A172 (cell line): ENCODE results near the gene DUSP1. TPM values are rescaled to one million over a fixed set of nuclear protein-coding genes. Genes with fewer than 3 reads are reported as not detected.
A peak's percentile ranks its signal among the peaks of the same experiment; 100 is the strongest.

ENCODE experiments used
- DNase-seq: peaks from one replicate; pipeline ENCODE4 v3.0.0-alpha.2; 2015; ENCODE audit warnings: low spot score
- total RNA-seq: library from RNA; depleted of rRNA; stranded (reverse); fragments of >200 nt; shearing (Covaris generic); gene quantifications from 2 replicates; pipeline ENCODE4 v1.2.3, GENCODE V29; 2014

Gene DUSP1
- total RNA-seq, 1 experiment from 2014 or later: 58.2 TPM

GRCh38 chr5:172745406-172745805 lies 25.6 kb downstream of the DUSP1 start:
- no peak for DNase-seq

- DNase-seq: no peak
Measured at GRCh38 chr5:172744123-172745104, 26.6 kb downstream of the DUSP1 start.

- no peak for DNase-seq
Measured at GRCh38 chr5:172743112-172743959, 27.7 kb downstream of the DUSP1 start.

GRCh38 chr5:172741206-172741582 lies 29.8 kb downstream of the DUSP1 start:
- DNase-seq: no peak

- DNase-seq: peak; percentile 88
Measured at GRCh38 chr5:172740428-172741205, 30.4 kb downstream of the DUSP1 start.

GRCh38 chr5:172739375-172739774 lies 31.6 kb downstream of the DUSP1 start:
- DNase-seq: no peak

- no peak for DNase-seq
Measured at GRCh38 chr5:172736508-172737135, 34.4 kb downstream of the DUSP1 start.

- DNase-seq: no peak
Measured at GRCh38 chr5:172735141-172735831, 35.7 kb downstream of the DUSP1 start.

- no peak for DNase-seq
Measured at GRCh38 chr5:172733974-172734346, 37.0 kb downstream of the DUSP1 start.

GRCh38 chr5:172733131-172733973 lies 37.6 kb downstream of the DUSP1 start:
- peak; percentile 96 for DNase-seq

- DNase-seq: no peak
Measured at GRCh38 chr5:172732201-172732865, 38.7 kb downstream of the DUSP1 start.

- no peak for DNase-seq
Measured at GRCh38 chr5:172731680-172732074, 39.3 kb downstream of the DUSP1 start.

- DNase-seq: peak; percentile 80
Measured at GRCh38 chr5:172730981-172731679, 39.9 kb downstream of the DUSP1 start.

- no peak for DNase-seq
Measured at GRCh38 chr5:172730222-172730621, 40.8 kb downstream of the DUSP1 start.

GRCh38 chr5:172729588-172729987 lies 41.4 kb downstream of the DUSP1 start:
- DNase-seq: no peak

GRCh38 chr5:172728481-172729241 lies 42.3 kb downstream of the DUSP1 start:
- no peak for DNase-seq

GRCh38 chr5:172727551-172727950 lies 43.4 kb downstream of the DUSP1 start:
- no peak for DNase-seq

- DNase-seq: no peak
Measured at GRCh38 chr5:172726966-172727365, 44.0 kb downstream of the DUSP1 start.
